Mesendoderm (in vitro differentiated cells): ENCODE measurements around the gene CORO2B.
A peak's percentile ranks its signal among the peaks of the same experiment; 100 is the strongest.

Experiments
- DNase-seq: peaks from one replicate; pipeline ENCODE4 v3.0.0; 2013
- H2AK5ac ChIP-seq: 2 replicates; pipeline ENCODE4 v1.6.1; 2013; ENCODE audit warnings: low read length, inconsistent platforms
- H2BK120ac ChIP-seq: 2 replicates; pipeline ENCODE4 v1.6.1; 2013; ENCODE audit warnings: low read depth, mild to moderate bottlenecking, low read length, moderate library complexity, mixed read lengths
- H2BK15ac ChIP-seq: replicated peaks from 2 replicates; pipeline ENCODE4 v1.6.1; 2013; ENCODE audit warnings: low read depth, mild to moderate bottlenecking, moderate library complexity
- H2BK5ac ChIP-seq: 2 replicates; pipeline ENCODE4 v1.6.1; 2013; ENCODE audit warnings: low read length, inconsistent platforms
- H3K18ac ChIP-seq: 2 replicates; pipeline ENCODE4 v1.6.1; 2013; ENCODE audit warnings: mild to moderate bottlenecking, low read length, mixed read lengths
- H3K23ac ChIP-seq: one replicate; pipeline ENCODE4 v1.6.1; 2013; ENCODE audit warnings: low read length
- H3K27ac ChIP-seq: 2 replicates; pipeline ENCODE4 v1.5.1; 2013; ENCODE audit warnings: low read depth, mild to moderate bottlenecking, inconsistent platforms, low read length, moderate library complexity
- H3K27me3 ChIP-seq: 2 replicates; pipeline ENCODE4 v1.6.1; 2013; ENCODE audit warnings: low read length, control low read depth, mild to moderate bottlenecking, inconsistent platforms; ENCODE audit not compliant: insufficient read depth, poor library complexity
- H3K36me3 ChIP-seq: 2 replicates; pipeline ENCODE4 v1.6.1; 2013; ENCODE audit warnings: low read length, inconsistent platforms; ENCODE audit not compliant: control insufficient read depth, insufficient read depth
- H3K4ac ChIP-seq: one replicate; pipeline ENCODE4 v1.6.1; 2013; ENCODE audit warnings: low read depth, mild to moderate bottlenecking, low read length, moderate library complexity
- H3K4me1 ChIP-seq: 2 replicates; pipeline ENCODE4 v1.6.1; 2013; ENCODE audit warnings: low read depth, low read length, inconsistent platforms; ENCODE audit not compliant: control insufficient read depth
- H3K4me2 ChIP-seq: 2 replicates; pipeline ENCODE4 v1.6.1; 2013; ENCODE audit warnings: low read length
- H3K4me3 ChIP-seq: 2 replicates; pipeline ENCODE4 v1.5.1; 2013; ENCODE audit warnings: mild to moderate bottlenecking, low read length
- H3K56ac ChIP-seq: one replicate; pipeline ENCODE4 v1.6.1; 2013; ENCODE audit warnings: low read length
- H3K79me1 ChIP-seq: 2 replicates; pipeline ENCODE4 v1.6.1; 2013; ENCODE audit warnings: low read length, inconsistent platforms
- H3K79me2 ChIP-seq: 2 replicates; pipeline ENCODE4 v1.6.1; 2013; ENCODE audit warnings: mild to moderate bottlenecking, low read length; ENCODE audit not compliant: control insufficient read depth, insufficient read depth
- H3K9ac ChIP-seq: 2 replicates; pipeline ENCODE4 v1.6.1; 2013; ENCODE audit warnings: low read length, inconsistent platforms
- H4K5ac ChIP-seq: one replicate; pipeline ENCODE4 v1.6.1; 2013; ENCODE audit warnings: low read length
- H4K8ac ChIP-seq: one replicate; pipeline ENCODE4 v1.6.1; 2013; ENCODE audit warnings: low read depth, mild to moderate bottlenecking, control low read depth, low read length, moderate library complexity
- WGBS: extraction: QIAGEN DNeasy Blood & Tissue Kit; methylation state at CpG from one replicate; pipeline ENCODE4 v1.1.7; 2013; ENCODE audit warnings: low lambda C conversion rate, missing lambda C conversion rate; ENCODE audit not compliant: insufficient coverage; ENCODE audit errors: extremely low coverage; 5-methylcytosine and 5-hydroxymethylcytosine counted together

Gene CORO2B

DNA sequence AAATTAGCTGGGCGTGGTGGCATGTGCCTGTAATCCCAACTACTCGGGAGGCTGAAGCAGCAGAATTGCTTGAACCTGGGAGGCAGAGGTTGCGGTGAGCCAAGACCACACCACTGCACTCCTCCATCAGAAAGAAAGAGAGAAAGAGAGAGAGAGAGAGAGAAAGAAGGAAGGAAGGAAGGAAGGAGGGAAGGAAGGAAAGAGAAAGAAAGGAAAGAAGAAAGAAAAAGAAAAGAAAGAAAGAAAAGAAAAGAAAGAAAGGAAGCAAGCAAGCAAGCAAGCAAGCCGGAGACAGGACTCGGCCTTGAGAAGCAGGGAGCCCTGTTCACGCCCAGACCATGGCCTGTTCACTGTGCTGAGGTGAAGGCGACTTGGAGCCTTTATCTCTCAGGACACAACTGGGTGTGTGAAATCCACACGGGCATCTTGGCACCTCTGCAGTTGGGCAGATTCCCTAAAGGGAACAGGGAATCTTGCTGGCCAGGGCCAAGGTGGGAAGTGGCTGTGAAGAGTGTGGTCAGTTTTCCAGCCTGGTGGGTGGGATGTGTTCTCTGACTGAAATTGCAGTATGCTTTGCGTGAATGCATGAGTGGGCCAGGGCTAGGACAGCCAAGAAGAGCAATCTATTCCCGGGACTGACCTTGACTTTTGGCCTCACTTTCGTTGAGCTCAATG lies 90.3 kb downstream of the CORO2B start:
- Histone ChIP-seq H4K5ac (no peak overlapping the region), H3K56ac (no peak overlapping the region), H4K8ac (no peak overlapping the region), H3K36me3 (no peaks in the 10 kb centered on the region), H3K18ac (no peak overlapping the region), H3K4me1 (no peaks in the 10 kb centered on the region), H3K79me2 (no peaks in the 10 kb centered on the region), H3K4ac (no peak overlapping the region), H3K4me3 (no peak overlapping the region), H2BK5ac (no peak overlapping the region), H3K27me3 (no peaks in the 10 kb centered on the region), H2AK5ac (no peak overlapping the region), H3K79me1 (no peaks in the 10 kb centered on the region), H2BK120ac (no peak overlapping the region), H3K4me2 (no peak overlapping the region), H3K27ac (no peak overlapping the region), H2BK15ac (no peak overlapping the region), H3K23ac (no peak overlapping the region), H3K9ac (no peak overlapping the region)
- DNase-seq, result no peak
- no CpG with 5 or more reads among the region's 11 CpGs for WGBS

- Histone ChIP-seq H3K27ac (no peak overlapping the region), H2BK5ac (no peak overlapping the region), H4K8ac (no peak overlapping the region), H3K4me3 (no peak overlapping the region), H3K9ac (no peak overlapping the region), H2AK5ac (no peak overlapping the region), H3K18ac (no peak overlapping the region), H3K36me3 (no peaks in the 10 kb centered on the region), H3K79me2 (no peaks in the 10 kb centered on the region), H2BK15ac (no peak overlapping the region), H3K4me2 (no peak overlapping the region), H3K27me3 (no peaks in the 10 kb centered on the region), H3K56ac (no peak overlapping the region), H2BK120ac (no peak overlapping the region), H3K23ac (no peak overlapping the region), H3K79me1 (no peaks in the 10 kb centered on the region), H3K4me1 (no peaks in the 10 kb centered on the region), H3K4ac (no peak overlapping the region), H4K5ac (no peak overlapping the region)
- DNase-seq, result no peak
- no CpG with 5 or more reads among the region's 4 CpGs for WGBS
These were observed 93.5 kb downstream of the CORO2B start for GRCh38 chr15:68672251-68672650.

GRCh38 chr15:68672781-68673205 lies 94.0 kb downstream of the CORO2B start:
- DNase-seq, result peak; percentile 65
- Histone ChIP-seq H3K18ac (no peak overlapping the region), H3K79me2 (no peaks in the 10 kb centered on the region), H2BK15ac (no peak overlapping the region), H3K56ac (no peak overlapping the region), H2BK120ac (no peak overlapping the region), H3K4ac (no peak overlapping the region), H4K8ac (no peak overlapping the region), H4K5ac (no peak overlapping the region), H3K27ac (no peak overlapping the region), H3K4me3 (no peak overlapping the region), H3K27me3 (no peaks in the 10 kb centered on the region), H2BK5ac (no peak overlapping the region), H3K4me2 (no peak overlapping the region), H3K4me1 (no peaks in the 10 kb centered on the region), H3K9ac (no peak overlapping the region), H3K79me1 (no peaks in the 10 kb centered on the region), H3K36me3 (no peaks in the 10 kb centered on the region), H2AK5ac (no peak overlapping the region), H3K23ac (no peak overlapping the region)
- WGBS, result no CpG with 5 or more reads among the region's 4 CpGs

DNA sequence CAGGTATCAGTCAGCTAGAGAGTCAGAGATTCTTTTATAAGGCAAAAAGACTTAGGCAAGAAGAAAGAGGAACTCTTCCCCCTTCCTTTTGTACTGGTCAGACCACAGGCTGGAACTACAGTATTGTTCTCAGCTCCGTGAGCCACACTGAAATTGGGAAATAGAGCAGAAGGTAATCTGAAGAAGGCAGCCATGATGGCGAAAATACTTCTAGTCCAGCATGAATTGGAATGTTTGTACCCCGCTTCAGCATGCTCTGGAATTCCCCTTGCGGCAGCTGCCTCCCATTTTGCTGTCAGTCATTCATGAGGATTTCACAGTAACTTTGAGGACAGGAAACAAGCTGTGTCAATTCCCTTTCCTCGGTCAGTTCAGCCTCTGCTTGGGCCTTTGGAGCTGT lies 96.2 kb downstream of the CORO2B start:
- H2BK120ac ChIP-seq, result no peak overlapping the region
- H3K4me1 ChIP-seq, result no peaks in the 10 kb centered on the region
- WGBS, result no CpG with 5 or more reads among the region's 5 CpGs
- no peak overlapping the region for H4K8ac ChIP-seq
- no peak overlapping the region for H3K4ac ChIP-seq
- H2AK5ac ChIP-seq, result no peak overlapping the region
- no peak overlapping the region for H3K23ac ChIP-seq
- H3K4me3 ChIP-seq, result no peak overlapping the region
- H4K5ac ChIP-seq, result no peak overlapping the region
- H3K4me2 ChIP-seq, result no peak overlapping the region
- no peaks in the 10 kb centered on the region for H3K36me3 ChIP-seq
- no peak overlapping the region for H3K18ac ChIP-seq
- no peak overlapping the region for H2BK5ac ChIP-seq
- H3K79me2 ChIP-seq, result no peaks in the 10 kb centered on the region
- no peak overlapping the region for H3K27ac ChIP-seq
- H3K56ac ChIP-seq, result no peak overlapping the region
- DNase-seq, result no peak
- H3K27me3 ChIP-seq, result no peaks in the 10 kb centered on the region
- H3K9ac ChIP-seq, result no peak overlapping the region
- H3K79me1 ChIP-seq, result no peaks in the 10 kb centered on the region
- H2BK15ac ChIP-seq, result no peak overlapping the region

DNA sequence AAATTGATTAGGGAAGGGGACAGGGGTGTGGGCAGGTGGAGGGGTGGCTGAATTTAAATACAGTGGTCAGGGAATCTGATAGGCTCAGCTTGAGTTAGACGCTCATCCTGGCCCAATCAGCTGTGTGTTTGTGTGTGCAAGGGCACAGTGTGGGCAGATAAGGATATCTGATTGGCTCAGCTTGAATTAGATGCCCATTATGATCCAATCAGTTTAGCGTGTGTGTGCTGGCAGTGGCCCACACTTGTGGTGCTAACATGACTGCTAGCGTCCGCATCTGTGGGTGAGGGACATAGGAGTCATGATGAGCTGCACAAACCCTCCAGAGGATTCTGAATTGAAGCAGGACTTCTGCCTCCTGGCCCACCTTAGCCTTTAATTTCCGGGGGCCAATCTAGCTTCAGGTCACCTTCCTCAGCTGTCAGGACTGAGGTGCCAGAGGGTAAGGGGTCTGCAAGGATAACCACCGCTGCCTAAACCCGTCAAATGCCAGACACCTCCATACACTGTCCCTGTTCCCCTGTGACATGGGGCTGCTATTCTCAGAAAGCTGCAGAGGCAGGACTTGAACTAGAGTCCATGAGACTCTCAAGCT lies 97.3 kb downstream of the CORO2B start:
- Histone ChIP-seq H3K18ac (no peak overlapping the region), H3K9ac (no peak overlapping the region), H3K79me1 (no peaks in the 10 kb centered on the region), H3K27me3 (no peaks in the 10 kb centered on the region), H3K4ac (no peak overlapping the region), H3K36me3 (no peaks in the 10 kb centered on the region), H3K4me1 (no peaks in the 10 kb centered on the region), H3K4me3 (no peak overlapping the region), H4K8ac (no peak overlapping the region), H3K56ac (no peak overlapping the region), H2BK120ac (no peak overlapping the region), H3K27ac (no peak overlapping the region), H2AK5ac (no peak overlapping the region), H3K23ac (no peak overlapping the region), H3K79me2 (no peaks in the 10 kb centered on the region), H2BK15ac (no peak overlapping the region), H3K4me2 (no peak overlapping the region), H2BK5ac (no peak overlapping the region), H4K5ac (no peak overlapping the region)
- WGBS, result no CpG with 5 or more reads among the region's 7 CpGs
- no peak for DNase-seq

DNA sequence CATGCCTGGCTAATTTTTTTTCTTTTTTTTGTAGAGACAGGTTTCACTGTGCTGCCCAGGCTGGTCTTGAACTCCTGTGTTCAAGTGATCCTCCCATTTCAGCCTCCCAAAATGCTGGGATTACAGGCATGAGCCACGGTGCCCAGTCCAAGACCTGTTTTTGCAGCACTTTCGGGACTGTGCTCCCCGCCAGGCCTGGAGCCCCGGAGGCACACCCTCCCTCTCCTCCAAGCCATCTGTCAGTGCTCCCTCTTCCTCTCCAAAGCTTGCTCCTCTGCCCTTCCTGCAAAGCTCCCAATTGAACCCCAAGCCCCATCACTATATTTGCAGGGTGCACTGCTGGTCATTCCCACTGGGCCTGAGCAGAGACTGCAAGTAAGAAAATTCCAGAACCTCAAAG lies 98.1 kb downstream of the CORO2B start:
- H3K4me3 ChIP-seq, result no peak overlapping the region
- no peaks in the 10 kb centered on the region for H3K79me2 ChIP-seq
- H2BK5ac ChIP-seq, result no peak overlapping the region
- no peaks in the 10 kb centered on the region for H3K36me3 ChIP-seq
- H3K23ac ChIP-seq, result no peak overlapping the region
- H3K4me1 ChIP-seq, result no peaks in the 10 kb centered on the region
- H3K4ac ChIP-seq, result no peak overlapping the region
- no peaks in the 10 kb centered on the region for H3K79me1 ChIP-seq
- H2AK5ac ChIP-seq, result no peak overlapping the region
- WGBS, result no CpG with 5 or more reads among the region's 4 CpGs
- H2BK15ac ChIP-seq, result no peak overlapping the region
- H3K56ac ChIP-seq, result no peak overlapping the region
- no peak for DNase-seq
- no peaks in the 10 kb centered on the region for H3K27me3 ChIP-seq
- no peak overlapping the region for H3K18ac ChIP-seq
- no peak overlapping the region for H2BK120ac ChIP-seq
- no peak overlapping the region for H3K27ac ChIP-seq
- no peak overlapping the region for H3K9ac ChIP-seq
- H3K4me2 ChIP-seq, result no peak overlapping the region
- H4K8ac ChIP-seq, result no peak overlapping the region
- H4K5ac ChIP-seq, result no peak overlapping the region
